Activated CD8-positive, alpha-beta memory T cell treated with anti-CD3 and anti-CD28 coated beads, Interleukin-2, amount 10 ng/mL, durations not matched to agents 7 days and 5 days (primary cell): ENCODE results near the gene NAPEPLD. TPM values are rescaled to one million over a fixed set of nuclear protein-coding genes. Genes with fewer than 3 reads are reported as not detected.
"Not testable (repeated sequence)": the region's sequence is repeated elsewhere in the genome, so short reads cannot be mapped to it uniquely, and the experiment has no call there.

Experiments
- ATAC-seq: fragments of 150-1000 bp; cut with Tn5 transposase; one replicate; pipeline ENCODE4 v1.10.0; 2021; ENCODE audit warnings: moderate library complexity
- CTCF ChIA-PET: fragments of 350-600 bp; sonication (Branson Sonifier 250); formaldehyde crosslinking; loops from one replicate; lab custom pipeline; 2021; ENCODE audit warnings: antibody characterized with exemption; lab: Charles Lee
- DNase-seq: peaks from one replicate; pipeline ENCODE4 v3.0.0-alpha.2; 2020
- H3K27ac Mint-ChIP-seq: one replicate; pipeline ENCODE4 v1.8.0; 2021; ENCODE audit warnings: mild to moderate bottlenecking, mixed read lengths
- H3K27me3 Mint-ChIP-seq: one replicate; pipeline ENCODE4 v1.8.0; 2021; ENCODE audit warnings: mixed read lengths
- H3K36me3 Mint-ChIP-seq: one replicate; pipeline ENCODE4 v1.8.0; 2021; ENCODE audit warnings: mild to moderate bottlenecking, mixed read lengths
- H3K4me1 Mint-ChIP-seq: one replicate; pipeline ENCODE4 v1.8.0; 2021; ENCODE audit warnings: mixed read lengths
- H3K4me3 Mint-ChIP-seq: one replicate; pipeline ENCODE4 v1.8.0; 2021; ENCODE audit warnings: mild to moderate bottlenecking, moderate library complexity, mixed read lengths
- H3K9me3 Mint-ChIP-seq: one replicate; pipeline ENCODE4 v1.8.0; 2022; ENCODE audit warnings: low read depth, mixed read lengths
- total RNA-seq, 2 experiments: library from RNA; stranded (reverse); gene quantifications; one replicate each; pipeline ENCODE4 v1.2.3, GENCODE V29; 2021

Gene NAPEPLD
- total RNA-seq, 2 experiments from 2014 or later, result 11.4 to 12.9 TPM

GRCh38 chr7:103079836-103080235 lies 69.1 kb downstream of the NAPEPLD start:
- no peak overlapping the region for H3K4me3 Mint-ChIP-seq
- CTCF ChIA-PET, result interaction anchor here (1.0 to 1.3 kb wide), 3 partner anchors 9 to 11 kb away, joined by 3 to 4 read pairs (median 3); no protein-coding TSS in a partner anchor

GRCh38 chr7:103078226-103078625 lies 70.7 kb downstream of the NAPEPLD start:
- DNase-seq, ATAC-seq, H3K27ac Mint-ChIP-seq, H3K4me3 Mint-ChIP-seq, H3K36me3 Mint-ChIP-seq, CTCF ChIA-PET, H3K27me3 Mint-ChIP-seq, H3K9me3 Mint-ChIP-seq: not testable (repeated sequence)
- H3K4me1 Mint-ChIP-seq, result peaks cover 33% of the 10 kb centered on the region

More at GRCh38 chr7:103079836-103080235, 69.1 kb downstream of the NAPEPLD start:
- no peak for ATAC-seq
- DNase-seq, result no peak
- Mint-ChIP-seq H3K27ac (no peak overlapping the region), H3K36me3 (peaks cover 11% of the 10 kb centered on the region), H3K27me3 (no peaks in the 10 kb centered on the region), H3K9me3 (no peaks in the 10 kb centered on the region), H3K4me1 (peaks cover 23% of the 10 kb centered on the region)

- no peak overlapping the region for H3K4me3 Mint-ChIP-seq
- H3K27me3 Mint-ChIP-seq, result no peaks in the 10 kb centered on the region
- CTCF ChIA-PET, result interaction anchor here (3.7 kb wide), 1 partner anchor 15 kb away, joined by 19 read pairs; no protein-coding TSS in a partner anchor
- H3K4me1 Mint-ChIP-seq, result peaks cover 33% of the 10 kb centered on the region
- ATAC-seq (no peak), DNase-seq (no peak)
- H3K9me3 Mint-ChIP-seq, result no peaks in the 10 kb centered on the region
- H3K36me3 Mint-ChIP-seq, result peaks cover 9% of the 10 kb centered on the region
- no peak overlapping the region for H3K27ac Mint-ChIP-seq
Observed at GRCh38 chr7:103077318-103077717, 71.6 kb downstream of the NAPEPLD start.

GRCh38 chr7:103076764-103077163 lies 72.1 kb downstream of the NAPEPLD start:
- DNase-seq (no peak), ATAC-seq (no peak)
- CTCF ChIA-PET, result interaction anchor here (3.7 kb wide), 1 partner anchor 15 kb away, joined by 19 read pairs; no protein-coding TSS in a partner anchor
- Mint-ChIP-seq H3K36me3 (peaks cover 9% of the 10 kb centered on the region), H3K27ac (no peak overlapping the region), H3K9me3 (no peaks in the 10 kb centered on the region), H3K27me3 (no peaks in the 10 kb centered on the region), H3K4me3 (no peak overlapping the region), H3K4me1 (peaks cover 33% of the 10 kb centered on the region)

- CTCF ChIA-PET, result interaction anchor here (0.9 to 3.7 kb wide), 10 partner anchors 9 to 327 kb away, joined by 3 to 19 read pairs (median 4); partner anchors contain the start of genes FAM185A and NAPEPLD
- no peaks in the 10 kb centered on the region for H3K9me3 Mint-ChIP-seq
- DNase-seq, result peak; percentile 76
- peak; percentile 65 for ATAC-seq
- H3K4me3 Mint-ChIP-seq, result peak overlapping the region; percentile 92
- peaks cover 33% of the 10 kb centered on the region for H3K4me1 Mint-ChIP-seq
- H3K36me3 Mint-ChIP-seq, result peaks cover 9% of the 10 kb centered on the region
- H3K27ac Mint-ChIP-seq, result peak overlapping the region; percentile 91
- no peaks in the 10 kb centered on the region for H3K27me3 Mint-ChIP-seq
Observed at GRCh38 chr7:103075337-103075918, 73.5 kb downstream of the NAPEPLD start.

GRCh38 chr7:103074519-103075336 lies 74.2 kb downstream of the NAPEPLD start, which contains the start of the genes ARMC10 and FBXL13:
Gene ARMC10 (plus strand): TSS chr7:103075140. CDS start chr7:103075273, 133 bp downstream.
Gene FBXL13 (minus strand): TSS chr7:103074796.
- peaks cover 33% of the 10 kb centered on the region for H3K4me1 Mint-ChIP-seq
- peak; percentile 92 for DNase-seq

GRCh38 chr7:103073989-103074518 lies 74.8 kb downstream of the NAPEPLD start:
- peaks cover 33% of the 10 kb centered on the region for H3K4me1 Mint-ChIP-seq
- no peak for ATAC-seq
- DNase-seq, result no peak
- peaks cover 8% of the 10 kb centered on the region for H3K36me3 Mint-ChIP-seq
- H3K27ac Mint-ChIP-seq, result peak overlapping the region; percentile 41
- H3K4me3 Mint-ChIP-seq, result peak overlapping the region; percentile 92
- CTCF ChIA-PET, result interaction anchor here (0.9 to 4.0 kb wide), 9 partner anchors 8 to 1605 kb away, joined by 3 to 21 read pairs (median 4); partner anchors contain the start of genes FAM185A and NAPEPLD
- H3K9me3 Mint-ChIP-seq, result no peaks in the 10 kb centered on the region
- H3K27me3 Mint-ChIP-seq, result no peaks in the 10 kb centered on the region

More at GRCh38 chr7:103074519-103075336, 74.2 kb downstream of the NAPEPLD start, which contains the start of the genes ARMC10 and FBXL13:
- Mint-ChIP-seq H3K9me3 (no peaks in the 10 kb centered on the region), H3K27me3 (no peaks in the 10 kb centered on the region), H3K4me3 (peak within 1 kb of the TSS; percentile 92), H3K27ac (peak within 1 kb of the TSS; percentile 91), H3K36me3 (peaks cover 8% of the 10 kb centered on the region)
- peak; percentile 90 for ATAC-seq
- CTCF ChIA-PET, result interaction anchor here (0.9 to 3.7 kb wide), 10 partner anchors 9 to 1604 kb away, joined by 3 to 19 read pairs (median 4); partner anchors contain the start of genes FAM185A and NAPEPLD

GRCh38 chr7:103071000-103071399 lies 77.9 kb downstream of the NAPEPLD start:
- CTCF ChIA-PET, result interaction anchor here (0.6 to 4.0 kb wide), 3 partner anchors 9 to 16 kb away, joined by 3 to 21 read pairs (median 3); no protein-coding TSS in a partner anchor
- Mint-ChIP-seq H3K27me3 (peaks cover 9% of the 10 kb centered on the region), H3K4me1 (peaks cover 17% of the 10 kb centered on the region), H3K4me3 (no peak overlapping the region), H3K9me3 (no peaks in the 10 kb centered on the region), H3K27ac (no peak overlapping the region), H3K36me3 (no peaks in the 10 kb centered on the region)
- DNase-seq, result no peak
- no peak for ATAC-seq

- ATAC-seq (no peak), DNase-seq (no peak)
- Mint-ChIP-seq H3K4me3 (no peak overlapping the region), H3K27ac (no peak overlapping the region), H3K9me3 (no peaks in the 10 kb centered on the region), H3K4me1 (peaks cover under 1% of the 10 kb centered on the region), H3K27me3 (peaks cover 9% of the 10 kb centered on the region), H3K36me3 (no peaks in the 10 kb centered on the region)
- CTCF ChIA-PET, result no interaction called here
Observed at GRCh38 chr7:103068414-103069403, 80.2 kb downstream of the NAPEPLD start.

GRCh38 chr7:103065667-103066066 lies 83.2 kb downstream of the NAPEPLD start:
- peak; percentile 64 for DNase-seq
- peaks cover 9% of the 10 kb centered on the region for H3K27me3 Mint-ChIP-seq

GRCh38 chr7:103063895-103064294 lies 85.0 kb downstream of the NAPEPLD start:
- Mint-ChIP-seq H3K4me3 (no peak overlapping the region), H3K9me3 (no peaks in the 10 kb centered on the region), H3K4me1 (no peaks in the 10 kb centered on the region), H3K36me3 (no peaks in the 10 kb centered on the region), H3K27me3 (peaks cover 9% of the 10 kb centered on the region), H3K27ac (no peak overlapping the region)
- ATAC-seq, result no peak
- DNase-seq, result no peak
- CTCF ChIA-PET, result no interaction called here

More at GRCh38 chr7:103065667-103066066, 83.2 kb downstream of the NAPEPLD start:
- peak; percentile 78 for ATAC-seq
- Mint-ChIP-seq H3K4me1 (no peaks in the 10 kb centered on the region), H3K9me3 (no peaks in the 10 kb centered on the region), H3K36me3 (no peaks in the 10 kb centered on the region), H3K27ac (no peak overlapping the region), H3K4me3 (no peak overlapping the region)
- CTCF ChIA-PET, result interaction anchor here (1.2 to 2.0 kb wide), 2 partner anchors 10 to 317 kb away, joined by 3 to 9 read pairs; partner anchors contain the start of genes ARMC10, FAM185A and FBXL13

- H3K4me3 Mint-ChIP-seq, result no peak overlapping the region
- no peaks in the 10 kb centered on the region for H3K9me3 Mint-ChIP-seq
- DNase-seq (no peak), ATAC-seq (no peak)
- no peaks in the 10 kb centered on the region for H3K36me3 Mint-ChIP-seq
- no peaks in the 10 kb centered on the region for H3K27me3 Mint-ChIP-seq
- no peak overlapping the region for H3K27ac Mint-ChIP-seq
- peaks cover 2% of the 10 kb centered on the region for H3K4me1 Mint-ChIP-seq
- CTCF ChIA-PET, result no interaction called here
Observed at GRCh38 chr7:103059471-103059870, 89.4 kb downstream of the NAPEPLD start.
